GM12892 (cell line): ENCODE measurements around the gene CDC5L.

Source experiments
- DNase-seq: peaks from one replicate; pipeline ENCODE4 v3.0.0; 2011; ENCODE audit not compliant: insufficient read length
- FAIRE-seq: peaks from 2 replicates; lab custom pipeline; 2011; peaks lifted over from hg19 to GRCh38; lab: Jason Lieb, UNC
- POLR2A ChIP-seq: IDR thresholded peaks from 2 replicates; pipeline ENCODE4 v1.6.1; 2011; ENCODE audit warnings: low read depth, low read length, control low read depth
- POLR2AphosphoS5 ChIP-seq: IDR thresholded peaks from 2 replicates; pipeline ENCODE4 v1.6.1; 2011; ENCODE audit warnings: low read depth, low read length, control low read depth
- TAF1 ChIP-seq: IDR thresholded peaks from 2 replicates; pipeline ENCODE4 v1.6.1; 2011; ENCODE audit warnings: low read depth, mild to moderate bottlenecking, control low read depth, low read length, borderline replicate concordance

Gene CDC5L

DNA sequence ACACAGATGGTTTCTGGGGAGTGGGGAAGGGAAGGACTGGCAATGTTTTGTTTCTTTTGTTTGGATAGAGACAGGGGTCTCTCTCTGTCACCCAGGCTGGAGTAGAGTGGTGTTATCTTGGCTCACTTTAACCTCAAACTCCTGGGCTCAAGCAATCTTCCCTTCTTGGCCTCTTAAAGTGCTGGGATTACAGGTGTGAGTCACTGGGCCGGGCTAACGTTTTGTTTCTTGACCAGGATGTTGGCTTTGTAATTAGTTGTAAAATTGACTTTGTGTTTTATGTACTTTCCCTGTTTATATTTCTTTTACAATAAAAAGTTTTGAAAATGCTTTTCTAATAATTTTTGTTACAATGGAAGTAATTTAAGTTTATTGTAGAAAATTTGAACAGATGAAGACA is 34.2 kb upstream of the CDC5L start:
- no peak for FAIRE-seq
- TF ChIP-seq POLR2A (no peak), POLR2AphosphoS5 (no peak), TAF1 (no peak)

DNA sequence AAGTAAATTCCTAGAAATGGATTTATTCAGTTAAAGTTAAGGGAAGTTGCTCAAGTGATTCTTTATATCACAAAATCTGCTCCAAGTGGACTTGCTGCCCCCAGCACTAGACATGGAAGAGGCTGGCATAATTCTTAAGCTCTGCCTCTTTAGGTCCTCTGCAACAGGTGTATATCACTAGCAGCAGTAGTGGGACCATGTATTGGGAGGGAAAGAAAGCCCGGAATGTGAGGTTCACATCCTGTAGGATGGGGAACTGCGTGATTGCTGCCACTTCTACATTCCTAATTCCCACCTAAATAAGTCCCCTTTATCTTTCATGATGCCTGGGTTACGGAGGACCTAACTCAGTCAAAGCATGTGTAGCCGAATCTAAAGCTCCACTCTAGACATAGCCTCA is 31.9 kb upstream of the CDC5L start:
- no peak for TF ChIP-seq TAF1
- TF ChIP-seq POLR2A, result no peak
- no peak for TF ChIP-seq POLR2AphosphoS5
- DNase-seq, result no peak
- no peak for FAIRE-seq

More for the DNA sequence above, 34.2 kb upstream of the CDC5L start:
- DNase-seq, result no peak

GRCh38 chr6:44356487-44356886 is 31.0 kb upstream of the CDC5L start:
- FAIRE-seq (no peak), DNase-seq (no peak)
- no peak for TF ChIP-seq POLR2A
- no peak for TF ChIP-seq TAF1
- TF ChIP-seq POLR2AphosphoS5, result no peak

GRCh38 chr6:44359973-44360372 is 27.5 kb upstream of the CDC5L start:
- FAIRE-seq (no peak), DNase-seq (no peak)
- TF ChIP-seq TAF1 (no peak), POLR2AphosphoS5 (no peak), POLR2A (no peak)

DNA sequence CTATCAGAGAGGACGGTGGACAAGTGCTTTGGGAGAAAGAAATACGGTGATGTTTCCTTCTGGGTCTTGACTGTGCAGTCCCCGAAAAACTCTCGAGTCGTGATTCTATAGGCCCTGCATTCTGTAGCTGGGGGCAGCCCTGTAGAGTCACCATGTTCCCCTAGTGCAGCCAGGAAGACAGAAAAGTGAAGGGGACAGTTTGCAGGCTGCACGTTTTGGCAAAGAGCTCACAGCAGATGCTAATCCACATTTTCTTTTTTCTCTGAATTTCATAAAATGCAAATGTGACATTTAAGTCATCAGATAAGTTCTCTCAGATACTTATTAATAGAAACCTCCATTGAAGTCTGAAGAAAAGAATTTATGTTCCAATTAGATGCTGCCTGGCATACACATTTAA is 25.6 kb upstream of the CDC5L start:
- no peak for FAIRE-seq
- DNase-seq, result no peak
- no peak for TF ChIP-seq TAF1
- no peak for TF ChIP-seq POLR2AphosphoS5
- no peak for TF ChIP-seq POLR2A

- no peak for DNase-seq
- TF ChIP-seq POLR2A (no peak), POLR2AphosphoS5 (no peak), TAF1 (no peak)
- no peak for FAIRE-seq
These were observed 24.1 kb upstream of the CDC5L start for GRCh38 chr6:44363377-44363926.

GRCh38 chr6:44366781-44367180 is 20.7 kb upstream of the CDC5L start:
- DNase-seq, result no peak
- no peak for TF ChIP-seq POLR2AphosphoS5
- no peak for FAIRE-seq

- TF ChIP-seq POLR2AphosphoS5 (no peak), TAF1 (no peak), POLR2A (no peak)
- no peak for DNase-seq
- no peak for FAIRE-seq
These were observed 19.8 kb upstream of the CDC5L start for GRCh38 chr6:44367681-44368080.

GRCh38 chr6:44373051-44373450 is 14.5 kb upstream of the CDC5L start:
- TF ChIP-seq POLR2A (no peak), POLR2AphosphoS5 (no peak), TAF1 (no peak)
- DNase-seq (no peak), FAIRE-seq (no peak)

DNA sequence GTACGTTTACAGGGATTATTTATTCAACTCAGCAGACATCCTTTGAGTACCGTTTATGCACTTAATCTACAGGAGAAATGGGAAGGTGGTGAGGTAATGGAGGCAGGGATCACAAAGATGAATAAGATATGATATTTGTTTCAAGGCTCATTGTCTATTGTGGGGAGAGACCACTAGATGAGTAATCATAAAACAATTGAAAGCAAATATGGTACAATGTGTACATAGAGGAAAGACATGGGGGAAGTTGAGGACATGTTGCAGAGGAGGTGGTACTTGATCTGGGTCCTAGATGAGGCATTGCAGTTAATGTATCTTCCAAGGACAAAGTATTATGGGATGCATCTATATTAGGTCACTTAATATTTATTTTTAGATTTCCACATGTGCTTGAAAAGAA is 13.7 kb upstream of the CDC5L start:
- FAIRE-seq, result no peak

GRCh38 chr6:44375071-44375470 is 12.4 kb upstream of the CDC5L start:
- no peak for DNase-seq
- FAIRE-seq, result no peak
- TF ChIP-seq TAF1, result no peak

More for the DNA sequence above, 13.7 kb upstream of the CDC5L start:
- no peak for TF ChIP-seq POLR2A
- no peak for TF ChIP-seq POLR2AphosphoS5
- no peak for TF ChIP-seq TAF1
- DNase-seq, result no peak

- no peak for FAIRE-seq
These were observed 10.0 kb upstream of the CDC5L start for GRCh38 chr6:44377484-44377883.

DNA sequence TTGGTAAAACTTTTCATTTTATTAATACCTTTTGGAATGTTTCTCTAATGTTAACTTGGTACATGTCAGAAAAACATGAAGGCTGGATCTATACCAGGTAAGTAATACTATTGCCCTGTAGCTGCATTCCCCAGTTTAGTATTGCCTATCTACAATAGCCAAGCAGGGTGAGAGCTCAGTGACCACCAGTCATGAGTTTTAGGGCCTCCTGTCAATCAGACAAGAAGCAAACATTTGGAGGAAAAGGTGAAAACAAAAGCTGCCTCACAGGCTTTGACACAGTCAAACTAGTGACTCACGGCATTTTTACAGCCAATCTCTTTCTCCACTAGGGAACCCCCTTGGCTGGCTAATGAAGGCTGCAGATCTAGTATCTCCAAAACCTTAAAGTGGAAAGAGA is 9.5 kb upstream of the CDC5L start:
- DNase-seq, result no peak
- TF ChIP-seq POLR2A (no peak), TAF1 (no peak), POLR2AphosphoS5 (no peak)
- FAIRE-seq, result no peak

More at GRCh38 chr6:44377484-44377883, 10.0 kb upstream of the CDC5L start:
- TF ChIP-seq TAF1 (no peak), POLR2AphosphoS5 (no peak), POLR2A (no peak)
- DNase-seq, result no peak
